GM18517 (cell line): ENCODE measurements around the gene SPATA13.

Source experiments
- ATAC-seq: cut with Tn5 transposase; IDR thresholded peaks from one replicate; pipeline ENCODE4 v1.9.1; 2021; ENCODE audit warnings: mild to moderate bottlenecking, moderate library complexity; ENCODE audit not compliant: unreplicated experiment

SPATA13 gene

DNA sequence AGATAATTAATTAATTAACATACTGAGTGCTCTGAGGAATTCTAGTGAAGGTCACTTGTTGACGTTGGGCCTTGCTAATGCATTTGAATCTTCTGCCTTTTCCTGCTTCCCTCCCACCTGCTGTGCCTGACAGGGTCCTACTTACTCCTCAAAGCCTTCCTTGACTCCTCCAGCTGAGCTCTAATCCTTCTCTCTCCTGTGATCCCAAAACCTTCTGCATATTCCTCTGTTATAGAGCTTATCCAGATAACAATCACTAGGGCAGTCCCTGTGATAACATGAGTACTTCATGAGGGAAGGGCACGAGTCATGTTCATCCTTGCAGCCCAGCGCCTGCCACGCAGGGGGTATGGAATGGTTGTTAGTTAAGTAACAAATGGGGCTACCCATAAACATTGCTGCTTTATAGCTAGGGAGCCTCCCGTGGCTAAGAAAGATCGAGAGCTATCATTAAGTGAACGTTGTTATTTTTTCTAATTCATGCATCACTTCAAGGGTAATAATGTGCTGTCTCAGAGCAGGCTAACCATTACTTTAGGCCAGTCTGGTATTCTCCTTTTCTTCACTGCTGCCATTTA lies 19.1 kb upstream of the SPATA13 start:
- no peak for ATAC-seq

DNA sequence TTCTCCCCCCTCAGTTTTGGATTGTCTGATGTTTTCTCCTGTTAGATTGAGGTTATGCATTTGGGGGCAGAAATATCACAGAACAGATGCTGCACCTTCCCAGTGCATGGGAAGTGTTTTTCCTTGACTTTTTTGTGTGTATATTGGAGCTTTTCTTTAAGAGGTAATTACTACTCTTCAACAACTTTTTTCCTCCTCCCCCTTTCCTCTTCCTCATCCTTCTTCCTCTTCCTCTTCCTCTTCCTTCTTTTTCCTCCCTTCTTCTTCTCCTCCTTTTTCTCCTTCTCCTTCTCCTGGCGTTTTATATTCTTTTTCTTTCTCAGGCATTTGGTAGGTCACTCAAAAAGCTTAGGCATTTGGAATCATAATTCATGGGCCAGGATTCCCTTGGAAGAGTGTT lies 18.1 kb upstream of the SPATA13 start:
- ATAC-seq: no peak

DNA sequence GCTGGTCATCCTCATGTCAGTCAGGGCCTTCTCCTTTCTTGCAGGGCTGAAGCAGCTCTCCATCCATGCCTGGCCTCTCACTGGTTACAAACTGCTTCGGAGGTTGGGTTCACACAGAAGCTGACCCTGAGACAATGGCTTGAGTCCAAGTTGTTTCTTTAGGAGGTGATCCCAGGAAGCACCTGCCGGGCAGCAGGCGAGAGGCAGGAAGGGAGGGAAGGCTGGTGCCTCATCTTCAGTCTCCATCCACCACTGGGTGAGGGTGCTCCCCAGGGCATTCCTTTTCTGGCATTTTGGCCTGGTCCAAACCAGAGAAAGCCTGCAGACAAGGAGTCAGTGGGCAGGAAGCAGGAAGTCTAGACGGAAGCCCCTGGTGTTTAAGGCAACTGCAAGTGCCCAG lies 17.6 kb upstream of the SPATA13 start:
- no peak for ATAC-seq

DNA sequence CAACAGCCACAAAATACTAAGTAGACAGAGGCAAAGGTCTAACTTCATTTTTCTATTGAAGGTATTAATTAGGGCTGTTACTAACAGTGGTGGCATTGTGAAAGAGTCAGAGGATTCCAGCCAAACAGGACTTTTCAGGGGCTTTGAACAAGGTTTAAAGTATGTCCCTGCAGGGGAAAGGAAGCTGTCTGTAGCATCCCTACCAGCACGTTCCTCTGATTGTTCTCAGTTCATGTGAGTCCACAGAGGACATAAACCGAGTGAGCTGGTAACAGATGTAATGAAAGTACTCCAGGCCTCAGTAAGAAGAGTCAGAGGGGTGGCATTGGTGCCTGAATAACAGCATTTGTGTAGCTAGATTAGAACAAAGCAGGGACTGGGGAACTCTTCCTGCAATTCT lies 15.3 kb upstream of the SPATA13 start:
- ATAC-seq: no peak

GRCh38 chr13:24145674-24146073 lies 14.8 kb upstream of the SPATA13 start:
- no peak for ATAC-seq

- no peak for ATAC-seq
Measured at GRCh38 chr13:24146961-24147569, 13.5 kb upstream of the SPATA13 start.

- ATAC-seq: peak; percentile 60
Measured at GRCh38 chr13:24147570-24147963, 13.0 kb upstream of the SPATA13 start.

- no peak for ATAC-seq
Measured at GRCh38 chr13:24148414-24149235, 11.9 kb upstream of the SPATA13 start.

- no peak for ATAC-seq
Measured at GRCh38 chr13:24149246-24150032, 11.1 kb upstream of the SPATA13 start.

- ATAC-seq: no peak
Measured at GRCh38 chr13:24150572-24150971, 9.9 kb upstream of the SPATA13 start.

DNA sequence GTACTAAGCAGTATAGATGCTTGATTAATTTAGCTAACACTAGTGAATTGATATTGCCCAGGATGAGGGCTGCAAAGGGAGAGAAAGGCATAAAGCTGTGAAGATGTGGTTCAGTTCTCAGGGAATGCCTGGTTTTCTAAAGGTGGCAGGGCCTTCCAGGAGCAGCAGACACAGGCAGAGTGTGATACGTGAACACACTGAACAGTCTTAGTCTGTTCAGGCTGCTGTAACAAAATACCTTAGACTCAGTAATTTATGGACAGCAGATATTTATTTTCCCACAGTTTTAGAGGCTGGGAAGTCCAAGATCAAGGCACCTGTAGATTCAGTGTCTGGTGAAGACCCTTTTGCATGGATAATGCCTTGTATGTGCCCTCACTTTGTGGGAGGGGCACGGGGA lies 8.7 kb upstream of the SPATA13 start:
- no peak for ATAC-seq

DNA sequence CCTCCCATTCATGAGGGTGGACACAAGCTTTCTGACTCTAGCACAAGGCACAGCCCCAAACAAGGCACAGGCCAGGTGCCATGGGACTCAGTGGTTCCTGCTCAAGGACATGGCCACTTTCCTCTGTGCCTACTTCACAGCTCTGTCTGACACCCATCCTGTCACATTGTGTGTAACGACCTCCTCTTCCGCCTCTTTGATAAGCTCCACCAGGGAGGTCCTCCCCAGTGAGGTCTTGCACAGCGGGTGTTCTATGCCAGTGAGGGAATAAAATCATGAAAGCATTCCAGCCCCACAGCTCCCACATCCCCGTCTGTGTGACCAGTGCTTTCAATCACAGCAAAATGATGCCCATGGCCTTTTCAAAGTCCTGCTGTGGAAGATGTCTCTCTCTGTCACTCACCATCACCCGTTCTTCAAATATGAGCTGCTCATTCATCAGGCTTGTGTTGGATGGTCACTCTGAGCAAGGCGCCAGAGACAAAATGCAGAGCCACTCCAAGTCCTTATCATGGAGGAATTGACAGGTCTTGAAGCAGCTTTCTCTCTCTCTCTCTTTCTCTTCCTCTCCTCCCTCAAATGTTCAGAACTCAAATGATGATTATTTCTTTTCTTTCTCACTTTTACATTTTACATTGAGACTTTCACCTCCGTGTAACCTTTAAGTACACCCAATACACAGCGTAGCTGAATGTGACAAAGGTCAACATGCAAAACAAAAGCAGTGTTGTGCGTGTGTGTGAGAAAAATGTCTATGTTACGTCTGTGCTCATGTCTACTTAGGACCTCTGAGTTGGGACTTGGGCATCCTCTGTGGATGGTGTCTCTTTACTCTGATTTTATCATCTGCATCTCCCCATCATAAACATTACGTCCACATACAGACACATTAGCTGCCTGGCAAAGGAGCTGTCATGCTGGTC lies 8.0 kb upstream of the SPATA13 start:
- ATAC-seq: no peak

GRCh38 chr13:24153347-24153746 lies 7.2 kb upstream of the SPATA13 start:
- ATAC-seq: no peak

DNA sequence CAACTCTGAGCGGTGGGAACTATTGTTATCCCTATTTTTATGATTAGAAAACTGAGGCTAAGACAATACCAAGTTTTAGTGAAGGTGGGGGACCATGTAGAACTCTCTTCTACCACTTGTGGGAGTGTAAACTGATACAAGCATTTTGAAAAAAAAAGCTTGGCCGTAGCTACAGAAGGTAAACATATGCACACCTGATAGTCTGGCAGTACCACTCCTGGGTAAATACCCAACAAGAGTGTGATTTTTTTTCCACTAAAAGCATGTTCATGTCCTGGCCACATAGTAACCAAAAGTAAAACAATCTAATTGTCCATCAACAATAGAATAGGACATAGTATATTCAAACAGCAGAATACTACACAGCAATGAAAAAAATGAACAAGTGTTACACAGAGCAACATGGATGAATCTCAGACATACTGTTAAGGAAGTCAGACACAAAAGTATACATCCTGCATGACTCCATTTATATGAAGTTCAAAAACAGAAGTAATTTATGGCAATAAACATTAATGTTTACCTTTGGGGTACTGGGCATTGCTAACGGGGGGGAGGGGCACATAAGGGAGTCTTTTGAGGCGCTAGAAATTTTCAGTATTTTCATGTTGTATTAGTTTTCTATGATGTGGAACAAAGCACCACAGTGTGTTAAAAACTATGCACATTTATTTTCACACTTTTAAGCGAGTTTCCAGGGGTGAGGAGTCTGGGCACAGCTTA lies 6.4 kb upstream of the SPATA13 start:
- no peak for ATAC-seq

GRCh38 chr13:24159357-24159756 lies 1.2 kb upstream of the SPATA13 start:
- no peak for ATAC-seq

DNA sequence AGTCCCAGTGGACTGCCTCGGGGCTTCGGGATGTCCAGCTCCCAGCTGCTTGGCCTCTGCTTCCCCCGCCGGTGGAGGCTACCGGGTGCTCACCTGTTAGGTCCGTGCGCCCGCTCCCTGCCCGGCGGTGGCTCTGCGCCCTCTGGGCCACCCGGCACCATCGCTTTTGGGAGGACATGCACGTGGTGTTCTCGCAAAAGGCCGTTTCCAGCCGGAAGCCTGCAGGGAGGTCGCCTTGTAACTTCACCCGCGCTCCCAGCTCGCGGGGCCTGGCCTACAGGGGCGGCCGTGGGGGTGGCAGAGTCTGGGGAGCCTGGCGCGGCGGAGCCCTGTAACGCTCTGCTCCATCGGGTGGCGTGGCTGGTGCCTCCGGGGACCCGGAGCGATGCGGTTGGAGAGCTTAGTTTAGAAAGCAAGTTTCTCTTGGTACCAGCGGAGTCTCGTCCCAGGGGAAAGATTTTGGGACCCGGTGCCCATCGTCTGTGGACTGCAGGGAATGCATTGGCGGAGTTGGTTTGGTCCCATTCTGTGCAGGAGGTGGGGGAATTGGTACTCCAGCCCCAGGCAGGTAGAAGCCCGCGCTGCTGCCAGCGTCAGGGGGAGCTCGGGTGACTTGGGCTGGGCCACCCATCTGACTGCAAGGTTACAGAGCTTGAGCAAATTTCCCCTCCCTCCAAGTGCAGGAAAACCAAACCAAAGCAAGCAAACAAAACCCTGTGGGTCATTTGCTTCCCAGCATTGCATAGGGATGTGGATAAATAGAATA lies 673 bp downstream of the SPATA13 start:
- peak; percentile 54 for ATAC-seq

GRCh38 chr13:24161980-24162525 lies 1.5 kb downstream of the SPATA13 start:
- ATAC-seq: no peak

- ATAC-seq: no peak
Measured at GRCh38 chr13:24162604-24163003, 2.1 kb downstream of the SPATA13 start.

- no peak for ATAC-seq
Measured at GRCh38 chr13:24165746-24166145, 5.2 kb downstream of the SPATA13 start.
